Lower leg skin (tissue), 3 donors: ENCODE measurements around the gene CRYBA4.

Experiments used
- POLR2A ChIP-seq, 2 donors: fragments of 450-650 bp; IDR thresholded peaks; one replicate each; pipeline ENCODE4 v1.6.1; 2016 to 2017; ENCODE audit warnings: antibody characterized with exemption in 2 of 2, mild to moderate bottlenecking in 1 of 2, moderate library complexity in 1 of 2
- TF ChIP-seq, protein P1 (sequence below), 3 donors: fragments of 450-650 bp; IDR thresholded peaks; one replicate each; pipeline ENCODE4 v1.5.1; 2016; ENCODE audit warnings: antibody characterized with exemption in 3 of 3, mild to moderate bottlenecking in 3 of 3, moderate library complexity in 2 of 3

DNA sequence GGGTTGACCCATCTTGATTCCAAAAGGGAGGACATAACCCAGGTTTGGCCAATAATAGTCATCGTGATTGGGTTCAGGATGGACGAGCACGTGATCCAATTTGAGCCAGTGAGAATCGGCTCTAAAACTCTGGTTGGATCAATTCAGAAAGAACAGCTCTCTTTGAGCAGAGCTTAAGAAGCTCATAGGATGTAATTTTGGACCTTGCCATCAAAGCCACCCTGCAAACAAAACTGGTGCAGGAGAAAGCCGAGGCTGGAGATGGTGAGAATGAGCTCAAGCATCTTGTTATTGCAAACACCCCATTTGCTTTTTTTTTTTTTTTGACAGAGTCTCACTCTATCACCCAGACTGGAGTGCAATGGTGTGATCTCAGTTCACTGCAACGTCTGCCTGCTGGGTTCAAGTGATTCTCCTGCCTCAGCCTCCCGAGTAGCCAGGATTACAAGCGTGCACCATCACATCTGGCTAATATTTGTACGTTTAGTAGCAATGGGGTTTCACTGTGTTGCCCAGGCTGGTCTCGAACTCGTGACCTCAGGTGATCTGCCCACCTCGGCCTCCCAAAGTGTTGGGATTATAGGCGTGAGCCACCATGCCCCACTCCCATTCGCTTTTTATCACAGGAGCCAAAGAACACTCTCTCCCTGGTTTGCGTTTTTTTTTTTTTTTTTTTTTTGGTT lies 21.8 kb downstream of the CRYBA4 start:
- no peak for TF ChIP-seq POLR2A (IDR thresholded peaks at IDR 0.05)
- TF ChIP-seq, protein P1, sequence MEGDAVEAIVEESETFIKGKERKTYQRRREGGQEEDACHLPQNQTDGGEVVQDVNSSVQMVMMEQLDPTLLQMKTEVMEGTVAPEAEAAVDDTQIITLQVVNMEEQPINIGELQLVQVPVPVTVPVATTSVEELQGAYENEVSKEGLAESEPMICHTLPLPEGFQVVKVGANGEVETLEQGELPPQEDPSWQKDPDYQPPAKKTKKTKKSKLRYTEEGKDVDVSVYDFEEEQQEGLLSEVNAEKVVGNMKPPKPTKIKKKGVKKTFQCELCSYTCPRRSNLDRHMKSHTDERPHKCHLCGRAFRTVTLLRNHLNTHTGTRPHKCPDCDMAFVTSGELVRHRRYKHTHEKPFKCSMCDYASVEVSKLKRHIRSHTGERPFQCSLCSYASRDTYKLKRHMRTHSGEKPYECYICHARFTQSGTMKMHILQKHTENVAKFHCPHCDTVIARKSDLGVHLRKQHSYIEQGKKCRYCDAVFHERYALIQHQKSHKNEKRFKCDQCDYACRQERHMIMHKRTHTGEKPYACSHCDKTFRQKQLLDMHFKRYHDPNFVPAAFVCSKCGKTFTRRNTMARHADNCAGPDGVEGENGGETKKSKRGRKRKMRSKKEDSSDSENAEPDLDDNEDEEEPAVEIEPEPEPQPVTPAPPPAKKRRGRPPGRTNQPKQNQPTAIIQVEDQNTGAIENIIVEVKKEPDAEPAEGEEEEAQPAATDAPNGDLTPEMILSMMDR (IDR thresholded peaks at IDR 0.05), result no peak
